GM18870 (cell line): ENCODE results near the gene SCAF11.
"Not testable (repeated sequence)": the region's sequence is repeated elsewhere in the genome, so short reads cannot be mapped to it uniquely, and the experiment has no call there.

Experiments
- ATAC-seq: cut with Tn5 transposase; IDR thresholded peaks from one replicate; pipeline ENCODE4 v1.9.1; 2021; ENCODE audit warnings: moderate library complexity; ENCODE audit not compliant: unreplicated experiment

SCAF11 gene, protein sequence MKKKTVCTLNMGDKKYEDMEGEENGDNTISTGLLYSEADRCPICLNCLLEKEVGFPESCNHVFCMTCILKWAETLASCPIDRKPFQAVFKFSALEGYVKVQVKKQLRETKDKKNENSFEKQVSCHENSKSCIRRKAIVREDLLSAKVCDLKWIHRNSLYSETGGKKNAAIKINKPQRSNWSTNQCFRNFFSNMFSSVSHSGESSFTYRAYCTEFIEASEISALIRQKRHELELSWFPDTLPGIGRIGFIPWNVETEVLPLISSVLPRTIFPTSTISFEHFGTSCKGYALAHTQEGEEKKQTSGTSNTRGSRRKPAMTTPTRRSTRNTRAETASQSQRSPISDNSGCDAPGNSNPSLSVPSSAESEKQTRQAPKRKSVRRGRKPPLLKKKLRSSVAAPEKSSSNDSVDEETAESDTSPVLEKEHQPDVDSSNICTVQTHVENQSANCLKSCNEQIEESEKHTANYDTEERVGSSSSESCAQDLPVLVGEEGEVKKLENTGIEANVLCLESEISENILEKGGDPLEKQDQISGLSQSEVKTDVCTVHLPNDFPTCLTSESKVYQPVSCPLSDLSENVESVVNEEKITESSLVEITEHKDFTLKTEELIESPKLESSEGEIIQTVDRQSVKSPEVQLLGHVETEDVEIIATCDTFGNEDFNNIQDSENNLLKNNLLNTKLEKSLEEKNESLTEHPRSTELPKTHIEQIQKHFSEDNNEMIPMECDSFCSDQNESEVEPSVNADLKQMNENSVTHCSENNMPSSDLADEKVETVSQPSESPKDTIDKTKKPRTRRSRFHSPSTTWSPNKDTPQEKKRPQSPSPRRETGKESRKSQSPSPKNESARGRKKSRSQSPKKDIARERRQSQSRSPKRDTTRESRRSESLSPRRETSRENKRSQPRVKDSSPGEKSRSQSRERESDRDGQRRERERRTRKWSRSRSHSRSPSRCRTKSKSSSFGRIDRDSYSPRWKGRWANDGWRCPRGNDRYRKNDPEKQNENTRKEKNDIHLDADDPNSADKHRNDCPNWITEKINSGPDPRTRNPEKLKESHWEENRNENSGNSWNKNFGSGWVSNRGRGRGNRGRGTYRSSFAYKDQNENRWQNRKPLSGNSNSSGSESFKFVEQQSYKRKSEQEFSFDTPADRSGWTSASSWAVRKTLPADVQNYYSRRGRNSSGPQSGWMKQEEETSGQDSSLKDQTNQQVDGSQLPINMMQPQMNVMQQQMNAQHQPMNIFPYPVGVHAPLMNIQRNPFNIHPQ (N-terminal part only)

DNA sequence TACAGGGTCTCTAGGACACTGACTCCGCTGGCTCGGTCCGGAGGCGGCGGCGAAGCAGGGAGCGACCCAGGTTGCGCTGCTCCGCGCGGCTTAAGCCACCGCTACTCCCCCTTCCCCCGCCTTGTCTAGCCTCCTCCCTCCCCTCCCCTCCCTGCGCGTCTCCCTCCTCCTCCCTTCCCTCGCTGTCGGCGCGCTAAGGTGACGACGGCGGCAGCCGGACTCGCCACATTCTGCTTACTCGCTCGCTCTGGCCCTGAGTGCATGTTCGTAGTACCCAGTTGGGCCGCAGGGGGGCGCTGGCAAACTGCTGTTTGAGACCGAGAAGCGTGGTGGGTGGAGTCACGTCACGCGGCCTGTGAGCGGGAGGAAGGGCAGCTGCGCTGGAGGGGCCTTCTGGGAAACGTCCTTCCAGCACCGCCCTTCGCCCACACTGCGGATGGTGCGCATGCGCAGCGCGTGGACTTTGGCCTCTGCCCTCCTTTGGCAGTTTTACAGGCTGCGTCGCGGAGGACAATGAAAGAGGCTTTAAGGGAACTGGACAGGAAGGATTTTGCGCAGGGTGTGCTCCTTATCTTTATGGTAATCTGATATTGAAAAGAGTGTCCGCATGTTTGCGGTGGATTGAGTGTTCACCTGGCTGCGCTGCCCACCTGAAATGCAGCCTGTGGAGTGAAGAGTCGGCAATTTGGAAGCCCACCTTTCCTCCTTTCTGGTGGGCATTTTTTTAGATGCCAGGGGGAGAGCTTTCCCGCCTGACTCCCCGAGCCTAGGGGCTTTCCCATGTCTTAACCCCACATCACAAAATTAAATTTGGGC, at the start of gene SCAF11:
TSS of gene SCAF11 (minus strand) at position 107 of the 816 bp plus-strand sequence. CDS start 26,407 bp downstream, outside the sequence.
- peak; percentile 57 for ATAC-seq

DNA sequence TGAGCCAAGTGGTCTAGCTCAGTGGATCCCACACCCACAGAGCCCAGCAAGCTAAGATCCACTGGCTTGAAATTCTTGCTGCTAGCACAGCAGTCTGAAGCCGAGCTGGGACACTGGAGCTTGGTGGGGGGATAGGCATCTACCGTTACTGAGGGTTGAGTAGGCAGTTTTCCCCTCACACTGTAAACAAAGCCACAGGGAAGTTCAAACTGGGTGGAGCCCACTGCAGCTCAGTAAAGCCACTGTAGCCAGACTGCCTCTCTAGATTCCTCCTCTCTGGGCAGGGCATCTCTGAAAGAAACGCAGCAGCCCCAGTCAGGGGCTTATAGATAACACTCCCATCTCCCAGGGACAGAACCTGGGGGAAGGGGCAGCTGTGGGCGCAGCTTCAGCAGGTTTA, 46.7 kb upstream of the SCAF11 start:
- not testable (repeated sequence) for ATAC-seq

DNA sequence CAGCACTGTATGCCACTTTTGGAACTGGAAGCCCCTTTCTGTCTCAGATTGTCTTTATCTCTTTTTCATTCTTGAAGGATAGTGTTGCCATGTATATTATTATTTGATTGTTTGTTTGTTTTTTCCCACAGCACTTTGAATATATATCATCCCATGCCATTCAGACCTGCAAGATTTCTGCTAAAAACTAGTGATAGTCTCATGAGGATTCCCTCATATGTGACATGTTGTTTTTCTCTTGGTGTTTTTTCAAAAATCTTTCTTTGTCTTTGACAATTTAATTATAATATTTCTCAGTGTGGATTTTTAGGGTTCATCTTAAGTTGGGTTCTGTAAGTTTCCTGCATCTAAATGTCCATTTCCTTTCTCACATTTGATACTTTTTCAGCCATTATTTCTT, 36.8 kb upstream of the SCAF11 start:
- ATAC-seq, result no peak

DNA sequence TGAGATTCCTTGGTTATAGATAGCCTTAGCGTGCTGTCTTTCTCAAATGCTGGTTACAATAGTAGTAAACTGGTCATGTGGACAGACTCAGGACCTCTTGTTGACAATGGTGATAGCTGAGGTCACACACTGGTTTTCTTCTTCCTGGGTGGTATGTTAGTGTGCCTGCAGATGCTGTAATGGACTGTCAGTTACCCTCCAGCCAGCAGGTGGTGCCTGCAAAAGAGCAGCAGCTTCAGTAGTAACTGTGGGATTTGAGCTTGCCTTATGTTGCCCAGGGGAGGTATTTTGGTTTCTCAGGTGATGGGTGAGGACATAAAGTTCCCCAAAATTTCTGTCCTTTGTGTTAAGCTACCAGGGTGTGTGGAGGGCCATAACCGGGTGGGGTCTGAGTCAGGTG, 33.7 kb upstream of the SCAF11 start:
- no peak for ATAC-seq

DNA sequence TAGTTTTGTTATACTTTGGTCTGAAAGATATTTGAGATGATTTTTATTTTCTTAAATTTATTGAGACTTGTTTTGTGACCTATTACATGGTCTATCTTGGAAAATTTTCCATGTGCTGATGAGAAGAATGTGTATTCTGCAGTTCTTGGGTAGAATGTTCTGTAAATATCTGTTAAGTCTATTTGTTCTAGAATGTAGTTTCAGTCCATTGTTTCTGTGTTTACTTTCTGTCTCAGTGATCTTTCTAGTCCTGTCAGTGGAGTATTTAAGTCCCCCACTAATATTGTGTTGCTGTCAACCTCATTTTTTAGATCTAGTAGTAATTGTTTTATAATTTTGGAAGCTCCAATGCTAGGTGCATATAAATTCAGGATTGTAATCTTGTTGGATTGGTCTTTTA, 30.4 kb upstream of the SCAF11 start:
- no peak for ATAC-seq

DNA sequence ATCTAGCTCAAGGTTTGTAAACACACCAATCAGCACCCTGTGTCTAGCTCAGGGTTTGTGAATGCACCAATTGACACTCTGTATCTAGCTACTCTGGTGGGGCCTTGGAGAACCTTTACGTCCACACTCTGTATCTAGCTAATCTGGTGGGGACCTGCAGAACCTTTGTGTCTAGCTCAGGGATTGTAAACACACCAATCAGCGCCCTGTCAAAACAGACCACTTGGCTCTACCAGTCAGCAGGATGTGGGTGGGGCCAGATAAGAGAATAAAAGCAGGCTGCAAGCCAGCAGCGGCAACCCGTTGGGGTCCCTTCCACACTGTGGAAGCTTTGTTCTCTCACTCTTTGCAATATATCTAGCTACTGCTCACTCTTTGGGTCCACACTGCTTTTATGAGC, 28.3 kb upstream of the SCAF11 start:
- ATAC-seq, result not testable (repeated sequence)

DNA sequence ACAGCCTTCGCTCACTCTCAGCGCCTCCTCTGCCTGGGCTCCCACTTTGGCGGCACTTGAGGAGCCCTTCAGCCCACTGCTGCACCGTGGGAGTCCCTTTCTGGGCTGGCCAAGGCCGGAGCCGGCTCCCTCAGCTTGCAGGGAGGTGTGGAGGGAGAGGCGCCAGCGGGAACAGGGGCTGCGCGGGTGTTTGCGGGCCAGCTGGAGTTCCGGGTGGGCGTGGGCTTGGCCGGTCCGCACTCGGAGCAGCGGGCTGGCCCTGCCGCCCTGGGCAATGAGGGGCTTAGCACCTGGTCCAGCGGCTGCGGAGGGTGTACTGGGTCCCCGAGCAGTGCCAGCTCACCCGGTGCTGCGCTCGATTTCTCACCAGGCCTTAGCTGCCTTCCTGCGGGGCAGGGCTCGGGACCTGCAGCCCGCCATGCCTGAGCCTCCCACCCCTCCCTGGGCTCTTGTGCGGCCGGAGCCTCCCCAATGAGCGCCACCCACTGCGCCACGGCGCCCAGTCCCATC, 27.5 kb upstream of the SCAF11 start:
- ATAC-seq, result not testable (repeated sequence)

DNA sequence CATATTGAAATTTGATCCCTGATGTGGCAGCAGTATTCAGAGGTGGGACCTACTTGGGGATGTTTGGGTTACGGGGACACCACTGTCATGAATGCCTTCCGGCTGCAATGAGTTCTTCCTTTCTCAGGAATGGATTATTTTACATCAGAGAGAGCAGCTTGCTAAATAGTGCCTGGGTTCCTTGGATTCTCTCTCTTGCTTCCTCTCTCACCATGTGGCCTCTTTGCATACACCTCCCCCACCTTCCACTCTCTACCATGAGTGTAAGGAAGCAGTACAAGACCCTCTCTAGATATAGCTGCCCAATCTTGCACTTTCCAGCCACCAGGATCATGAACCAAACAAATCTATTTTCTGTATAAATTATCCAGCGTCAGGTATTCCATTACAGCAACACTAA, 15.4 kb upstream of the SCAF11 start:
- ATAC-seq, result no peak

DNA sequence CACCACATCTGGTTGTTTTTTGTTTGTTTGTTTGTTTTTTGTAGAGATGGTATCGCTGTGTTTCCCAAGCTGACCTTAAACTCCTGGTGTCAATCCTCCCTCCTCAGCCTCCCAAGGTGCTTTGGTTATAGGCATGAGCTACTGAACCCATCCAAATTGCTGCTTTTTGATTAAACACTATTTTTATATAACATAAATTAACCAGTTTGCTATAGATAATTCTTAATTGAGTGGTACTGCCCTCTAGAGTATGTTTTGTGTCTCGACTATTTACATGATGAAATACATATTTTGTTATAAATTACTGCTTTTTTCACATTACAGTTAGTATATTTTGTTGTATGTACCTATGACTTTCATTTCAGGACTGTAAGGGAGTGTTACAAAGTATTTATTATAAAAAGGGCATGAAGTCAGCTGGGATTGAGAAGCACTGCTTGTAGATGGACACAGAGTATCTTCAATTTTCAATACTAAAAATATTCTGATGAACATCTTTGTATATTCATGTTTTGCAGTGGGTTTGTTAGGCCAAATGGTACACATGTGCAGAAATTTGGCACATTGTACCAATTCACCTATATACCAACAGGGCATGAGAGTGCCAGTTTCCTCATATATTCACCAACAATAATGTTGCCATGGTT, 14.9 kb upstream of the SCAF11 start:
- no peak for ATAC-seq

DNA sequence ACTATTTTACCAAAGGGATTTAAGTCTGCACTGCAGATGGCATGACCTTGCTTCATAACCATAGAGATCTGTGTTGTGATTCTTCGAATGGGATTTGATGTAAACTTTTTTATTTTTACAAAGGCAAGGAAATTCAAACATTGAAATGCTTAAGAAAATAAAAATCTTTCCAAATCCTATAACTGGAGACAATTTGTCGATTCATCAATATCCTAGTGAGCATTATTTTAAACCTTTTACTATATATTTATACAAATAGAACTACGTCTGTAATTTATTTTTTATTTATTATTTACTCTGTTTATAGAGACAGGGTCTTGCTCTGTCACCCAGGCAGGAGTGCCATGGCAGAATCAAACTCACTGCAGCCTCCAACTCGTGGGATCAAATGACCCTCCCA, 14.3 kb upstream of the SCAF11 start:
- no peak for ATAC-seq

DNA sequence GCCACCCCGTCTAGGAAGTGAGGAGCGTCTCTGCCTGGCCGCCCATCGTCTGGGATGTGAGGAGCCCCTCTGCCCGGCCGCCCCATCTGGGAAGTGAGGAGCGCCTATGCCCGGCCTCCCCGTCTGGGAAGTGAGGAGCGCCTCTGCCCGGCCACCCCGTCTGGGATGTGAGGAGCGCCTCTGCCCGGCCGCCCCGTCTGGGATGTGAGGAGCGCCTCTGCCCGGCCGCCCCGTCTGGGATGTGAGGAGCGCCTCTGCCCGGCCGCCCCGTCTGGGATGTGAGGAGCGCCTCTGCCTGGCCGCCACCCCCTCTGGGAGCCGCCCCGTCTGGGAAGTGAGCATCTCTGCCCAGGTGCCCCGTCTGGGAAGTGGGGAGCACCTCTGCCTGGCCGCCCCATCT, 9.7 kb upstream of the SCAF11 start:
- ATAC-seq, result not testable (repeated sequence)

DNA sequence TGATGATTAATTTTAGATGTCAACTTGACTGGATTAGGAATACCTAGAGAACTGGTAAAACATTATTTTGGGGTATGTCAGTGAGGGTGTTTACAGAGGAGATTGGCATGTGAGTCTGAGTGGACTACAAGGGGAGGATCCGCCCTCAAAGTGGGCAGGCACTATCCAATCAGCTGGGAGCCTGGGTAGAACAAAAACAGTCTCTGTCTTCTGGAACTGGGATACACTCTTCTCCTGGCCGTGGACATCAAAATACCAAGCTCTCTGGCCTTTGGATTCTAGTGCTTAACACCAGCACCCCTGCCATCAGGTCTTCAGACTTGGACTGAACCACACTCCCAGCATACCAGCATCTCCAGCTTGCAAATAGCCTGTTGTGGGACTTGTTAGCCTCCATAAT, 4.4 kb upstream of the SCAF11 start:
- ATAC-seq, result no peak

DNA sequence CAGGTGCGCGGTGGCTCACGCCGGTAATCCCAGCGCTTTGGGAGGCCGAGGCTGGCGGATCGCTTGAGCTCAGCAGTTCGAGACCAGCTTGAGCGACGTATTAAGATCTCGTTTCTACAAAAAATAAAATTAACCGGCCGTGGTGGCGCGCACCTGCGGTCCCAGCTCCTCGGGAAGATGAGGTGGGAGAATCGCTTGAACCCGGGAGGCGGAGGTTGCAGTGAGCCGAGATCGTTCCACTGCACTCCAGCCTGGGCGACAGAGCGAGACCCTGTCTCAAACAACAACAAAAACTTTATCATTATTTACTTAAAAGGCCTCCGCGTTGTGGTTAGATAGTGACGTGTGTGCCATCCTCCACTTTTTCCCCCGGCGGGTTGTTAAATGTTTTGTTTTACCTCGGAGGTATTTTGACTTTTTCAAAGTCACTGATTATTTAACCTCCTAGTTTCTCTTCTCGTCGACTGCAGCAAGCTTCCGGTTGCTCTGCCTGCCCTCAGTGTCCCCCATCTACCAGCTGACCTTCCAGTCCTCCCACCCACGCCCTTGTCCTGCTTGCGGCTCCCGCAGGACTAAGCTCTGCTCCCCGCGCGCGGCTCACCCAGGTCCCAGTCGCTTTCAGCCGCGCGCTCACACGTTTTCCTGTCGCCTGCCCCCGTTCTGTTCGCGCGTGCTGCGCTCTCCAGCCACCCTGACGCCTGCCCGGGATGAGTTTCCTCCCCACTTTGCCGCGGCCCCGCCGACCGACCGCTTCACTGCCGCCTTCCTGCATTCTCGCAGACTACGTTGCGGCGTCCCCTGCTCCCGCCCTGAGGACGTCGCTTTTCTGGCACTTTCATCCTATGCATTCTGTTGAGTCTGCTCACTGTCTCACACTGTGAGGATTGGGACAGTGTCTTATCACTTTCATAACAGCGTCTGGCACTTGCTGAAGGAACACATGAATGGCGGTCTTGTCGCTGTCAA, 1.2 kb upstream of the SCAF11 start:
- peak; percentile 26 for ATAC-seq

DNA sequence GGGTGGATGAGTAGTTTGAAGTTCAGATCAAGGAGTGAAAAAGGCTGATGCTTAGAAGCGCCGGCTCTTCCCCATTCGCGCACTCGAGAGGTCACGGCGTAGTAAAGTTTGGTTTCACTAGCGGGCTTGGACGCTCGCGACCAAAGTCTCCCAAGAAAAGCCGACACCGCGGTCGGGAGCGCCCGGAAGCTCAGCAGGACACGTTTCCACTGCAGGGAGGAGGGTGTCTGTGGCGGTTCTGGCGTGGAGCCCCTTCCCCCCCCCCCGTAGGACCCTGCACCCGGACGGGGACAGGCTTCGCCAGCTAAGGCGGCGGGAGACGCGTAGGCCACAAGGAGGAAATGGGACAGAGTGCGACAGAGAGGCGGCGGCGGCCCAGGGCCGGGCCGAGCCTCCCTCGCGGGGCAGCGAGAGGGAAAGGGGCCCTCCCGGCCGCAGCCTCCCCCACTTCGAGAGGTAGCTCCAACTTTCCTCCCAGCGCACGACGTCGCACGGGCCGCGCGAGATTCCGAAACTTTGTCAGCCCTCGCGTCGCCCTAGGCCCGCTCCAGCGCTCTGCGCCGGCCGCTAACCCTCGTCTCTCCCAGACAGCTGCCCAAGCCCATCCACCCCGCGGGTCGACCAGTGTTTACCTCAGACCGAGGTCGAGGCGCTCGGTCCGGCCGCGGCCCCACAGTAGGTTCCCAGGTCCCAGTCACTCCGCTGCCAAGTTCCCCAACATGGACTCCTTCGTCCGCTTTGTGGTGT, 480 bp downstream of the SCAF11 start:
- peak; percentile 26 for ATAC-seq

DNA sequence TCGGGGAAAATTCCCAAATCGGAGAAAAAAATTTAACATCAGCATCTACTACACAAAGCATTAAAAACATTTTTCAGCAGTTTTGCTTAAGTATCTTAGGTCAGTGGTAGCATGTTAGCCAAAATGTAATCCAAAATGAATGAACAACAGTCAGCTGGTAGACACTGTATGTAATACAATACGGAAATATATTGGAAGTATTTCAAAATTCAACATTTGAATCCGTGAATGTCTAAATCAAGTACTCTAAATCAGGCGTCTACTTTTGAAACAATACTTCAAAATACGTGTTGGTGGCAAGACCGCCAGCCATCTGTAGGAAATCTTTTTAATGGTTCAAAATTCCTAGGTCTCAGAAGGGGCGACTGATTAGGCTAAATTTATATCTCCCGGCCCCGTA, 1.1 kb downstream of the SCAF11 start:
- ATAC-seq, result no peak

DNA sequence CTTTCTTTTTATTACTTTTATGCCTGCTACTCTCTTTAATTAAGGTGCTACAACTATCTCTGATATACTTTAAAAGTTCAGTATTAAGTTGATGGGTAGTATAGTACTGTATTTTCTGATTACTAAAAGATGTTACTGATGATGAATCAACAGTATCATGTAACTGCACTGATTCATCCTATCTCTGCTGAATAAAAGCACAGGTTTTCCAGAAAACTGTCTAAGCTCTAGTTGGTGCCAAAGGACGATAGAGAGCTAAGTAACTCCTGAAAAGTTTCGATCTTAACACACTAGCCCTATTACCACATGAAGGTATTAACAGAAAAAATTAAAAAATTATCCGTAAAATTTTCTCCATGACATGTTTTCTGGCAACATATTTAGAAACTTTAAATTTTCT, 2.1 kb downstream of the SCAF11 start:
- ATAC-seq, result no peak

DNA sequence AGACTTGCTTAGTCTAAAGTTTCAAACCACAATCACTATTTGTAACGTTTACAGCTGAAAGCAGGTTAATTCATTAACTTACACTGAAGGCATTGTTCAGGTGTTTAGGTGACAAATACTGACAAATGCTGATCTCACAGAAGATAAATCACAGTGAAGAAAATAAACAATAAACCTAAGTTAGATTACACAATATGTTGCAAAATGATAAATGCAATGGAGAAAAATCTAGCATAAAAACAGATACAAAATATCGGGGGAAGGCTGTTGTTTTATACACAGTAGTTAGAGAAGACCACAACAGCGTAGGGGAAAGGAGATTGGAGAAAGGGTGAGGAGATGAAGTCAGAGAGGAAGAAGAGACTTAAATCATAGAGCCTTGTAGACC, 3.0 kb downstream of the SCAF11 start:
- no peak for ATAC-seq
